Activated T-cell treated with anti-CD3 and anti-CD28 coated beads, Interleukin-2, amount 50 U/mL, for 24 hours (primary cell): ENCODE measurements around the gene ASB15.

ENCODE experiments used
- DNase-seq: peaks from one replicate; pipeline ENCODE4 v3.0.0-alpha.2; 2020
- H3K27ac Mint-ChIP-seq: 2 replicates; pipeline ENCODE4 v1.8.0; 2020; ENCODE audit warnings: mild to moderate bottlenecking, mixed read lengths
- H3K27me3 Mint-ChIP-seq: 2 replicates; pipeline ENCODE4 v1.8.0; 2020; ENCODE audit warnings: mixed read lengths
- H3K36me3 Mint-ChIP-seq: 2 replicates; pipeline ENCODE4 v1.8.0; 2020; ENCODE audit warnings: low read depth, mixed read lengths
- H3K4me1 Mint-ChIP-seq: 2 replicates; pipeline ENCODE4 v1.8.0; 2020; ENCODE audit warnings: low read depth, mixed read lengths
- H3K4me3 Mint-ChIP-seq: 2 replicates; pipeline ENCODE4 v1.8.0; 2020; ENCODE audit warnings: mild to moderate bottlenecking, moderate library complexity, mixed read lengths
- H3K9me3 Mint-ChIP-seq: 2 replicates; pipeline ENCODE4 v1.8.0; 2020; ENCODE audit warnings: mixed read lengths

Gene ASB15

DNA sequence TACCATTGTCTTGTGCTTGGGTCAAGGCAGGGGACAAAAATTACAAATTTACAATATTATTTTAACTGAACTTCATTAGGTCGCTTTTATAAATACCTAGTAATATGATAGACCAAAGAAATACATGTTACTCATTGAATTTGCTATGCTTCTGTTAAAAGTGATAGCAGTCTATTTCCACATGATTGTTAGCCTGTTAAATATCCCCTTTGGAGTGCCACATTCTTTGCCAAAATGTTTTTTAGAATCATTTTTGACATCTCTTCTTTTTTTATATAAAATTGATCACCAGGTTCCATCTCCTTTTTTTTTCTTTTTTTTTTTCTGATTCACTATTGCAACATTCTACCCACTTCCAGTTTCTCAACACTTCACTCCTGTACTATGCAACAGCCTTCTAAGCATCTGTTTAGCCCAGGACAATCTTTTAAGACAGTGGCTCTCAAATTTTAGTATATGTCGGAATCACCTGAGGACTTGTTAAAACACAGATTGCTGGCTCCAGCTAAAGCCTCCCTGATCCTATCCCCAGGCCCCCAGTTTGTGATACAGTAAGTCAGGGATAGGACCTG, 27.6 kb upstream of the ASB15 start:
- peaks cover 10% of the 10 kb centered on the region for H3K27me3 Mint-ChIP-seq
- H3K9me3 Mint-ChIP-seq = no peaks in the 10 kb centered on the region
- H3K36me3 Mint-ChIP-seq = no peaks in the 10 kb centered on the region
- H3K4me3 Mint-ChIP-seq = no peak overlapping the region
- no peak overlapping the region for H3K27ac Mint-ChIP-seq
- DNase-seq = no peak
- no peaks in the 10 kb centered on the region for H3K4me1 Mint-ChIP-seq

GRCh38 chr7:123579416-123579815, 22.2 kb upstream of the ASB15 start:
- Mint-ChIP-seq H3K9me3 (no peaks in the 10 kb centered on the region), H3K36me3 (no peaks in the 10 kb centered on the region), H3K27ac (no peak overlapping the region), H3K27me3 (peaks cover 28% of the 10 kb centered on the region), H3K4me1 (no peaks in the 10 kb centered on the region), H3K4me3 (no peak overlapping the region)
- DNase-seq = no peak

GRCh38 chr7:123580406-123581161, 21.0 kb upstream of the ASB15 start:
- Mint-ChIP-seq H3K27me3 (peaks cover 24% of the 10 kb centered on the region), H3K4me3 (no peak overlapping the region), H3K27ac (no peak overlapping the region), H3K36me3 (no peaks in the 10 kb centered on the region), H3K4me1 (no peaks in the 10 kb centered on the region), H3K9me3 (no peaks in the 10 kb centered on the region)
- DNase-seq = no peak

DNA sequence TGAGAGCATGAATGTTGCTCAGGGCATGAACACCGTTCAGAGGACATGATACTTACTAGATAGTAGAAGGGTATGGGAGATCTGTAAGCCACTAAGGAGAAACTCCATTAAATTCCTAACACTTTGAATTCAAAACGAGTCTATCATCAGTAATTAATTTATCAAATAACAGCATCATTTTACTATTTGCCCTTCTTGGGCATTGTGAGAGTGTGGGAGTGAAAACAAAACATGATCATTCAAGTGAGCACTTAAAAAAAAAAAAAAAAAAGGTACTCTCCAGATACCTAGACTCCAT, 20.5 kb upstream of the ASB15 start:
- Mint-ChIP-seq H3K9me3 (no peaks in the 10 kb centered on the region), H3K36me3 (no peaks in the 10 kb centered on the region), H3K27me3 (peaks cover 24% of the 10 kb centered on the region), H3K27ac (no peak overlapping the region), H3K4me1 (no peaks in the 10 kb centered on the region), H3K4me3 (no peak overlapping the region)
- no peak for DNase-seq

GRCh38 chr7:123583821-123584220, 17.8 kb upstream of the ASB15 start:
- no peak overlapping the region for H3K4me3 Mint-ChIP-seq
- no peaks in the 10 kb centered on the region for H3K9me3 Mint-ChIP-seq
- peaks cover 25% of the 10 kb centered on the region for H3K27me3 Mint-ChIP-seq
- H3K36me3 Mint-ChIP-seq = no peaks in the 10 kb centered on the region
- no peak for DNase-seq
- H3K27ac Mint-ChIP-seq = no peak overlapping the region
- no peaks in the 10 kb centered on the region for H3K4me1 Mint-ChIP-seq

DNA sequence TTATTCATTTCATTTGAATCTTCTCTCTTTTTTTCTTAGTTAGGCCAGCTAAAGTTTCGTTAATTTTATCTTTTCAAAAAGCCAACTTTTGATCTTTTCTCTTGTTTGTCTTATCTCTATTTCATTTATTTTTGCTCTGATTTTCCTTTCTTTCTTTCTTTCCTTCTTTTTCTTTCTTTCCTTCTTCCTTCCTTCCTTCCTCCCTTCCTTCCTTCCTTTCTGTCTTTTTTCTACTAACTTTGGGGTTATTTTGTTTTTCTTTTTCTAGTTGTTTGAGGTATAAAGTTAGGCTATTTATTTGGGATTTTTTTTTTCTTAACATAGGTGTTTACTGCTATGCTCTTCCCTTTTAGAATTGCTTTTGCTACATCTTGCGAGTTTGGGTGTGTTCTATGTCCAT, 13.2 kb upstream of the ASB15 start:
- Mint-ChIP-seq H3K4me1 (no peaks in the 10 kb centered on the region), H3K27me3 (peaks cover 42% of the 10 kb centered on the region), H3K27ac (no peak overlapping the region), H3K4me3 (no peak overlapping the region), H3K36me3 (no peaks in the 10 kb centered on the region), H3K9me3 (no peaks in the 10 kb centered on the region)
- no peak for DNase-seq

DNA sequence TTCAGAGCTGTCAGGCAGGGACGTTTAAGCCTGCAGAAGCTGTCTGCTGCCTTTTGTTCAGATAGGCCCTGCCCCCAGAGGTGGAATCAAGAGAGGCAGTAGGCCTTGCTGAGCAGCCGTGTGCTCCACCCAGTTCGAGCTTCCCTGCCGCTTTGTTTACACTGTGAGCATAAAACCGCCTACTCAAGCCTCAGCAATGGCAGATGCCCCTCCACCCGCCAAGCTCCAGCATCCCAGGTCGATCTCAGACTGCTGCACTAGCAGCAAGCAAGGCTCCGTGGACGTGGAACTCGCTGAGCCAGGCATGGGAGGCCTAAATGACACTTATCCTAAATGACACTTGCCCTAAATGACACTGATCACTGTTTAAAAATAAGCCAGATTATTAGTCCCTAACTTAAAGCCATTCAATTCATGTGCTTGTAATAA, 6.8 kb upstream of the ASB15 start:
- H3K4me1 Mint-ChIP-seq = no peaks in the 10 kb centered on the region
- H3K27me3 Mint-ChIP-seq = peaks cover 58% of the 10 kb centered on the region

DNA sequence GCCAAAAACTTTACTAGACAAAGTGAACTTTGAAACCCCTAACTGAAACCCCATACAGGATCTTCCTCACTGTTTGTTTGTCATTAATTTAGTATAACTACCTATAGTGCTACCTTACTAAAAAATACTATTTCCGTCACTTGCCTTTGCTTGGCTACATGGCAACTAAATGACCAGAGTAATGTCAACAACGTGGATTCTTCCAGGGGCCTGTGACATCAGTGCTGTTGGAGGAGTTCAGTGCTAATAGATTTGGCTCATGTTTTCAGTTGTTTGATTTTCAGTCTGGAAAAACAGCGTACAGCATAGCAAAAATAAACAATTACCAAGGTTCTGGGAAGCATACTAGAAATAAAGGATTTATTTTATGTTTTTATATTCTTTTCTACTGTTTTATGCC, 3.0 kb upstream of the ASB15 start:
- Mint-ChIP-seq H3K9me3 (no peaks in the 10 kb centered on the region), H3K27ac (no peak overlapping the region), H3K4me1 (no peaks in the 10 kb centered on the region), H3K36me3 (no peaks in the 10 kb centered on the region), H3K4me3 (no peak overlapping the region), H3K27me3 (peaks cover 28% of the 10 kb centered on the region)
- no peak for DNase-seq

More for the DNA sequence above, 6.8 kb upstream of the ASB15 start:
- Mint-ChIP-seq H3K36me3 (no peaks in the 10 kb centered on the region), H3K27ac (no peak overlapping the region), H3K9me3 (no peaks in the 10 kb centered on the region), H3K4me3 (no peak overlapping the region)
- no peak for DNase-seq

GRCh38 chr7:123599766-123600165, 1.9 kb upstream of the ASB15 start:
- Mint-ChIP-seq H3K4me1 (no peaks in the 10 kb centered on the region), H3K4me3 (no peak overlapping the region), H3K36me3 (no peaks in the 10 kb centered on the region), H3K27me3 (peaks cover 22% of the 10 kb centered on the region), H3K27ac (no peak overlapping the region), H3K9me3 (no peaks in the 10 kb centered on the region)
- no peak for DNase-seq

DNA sequence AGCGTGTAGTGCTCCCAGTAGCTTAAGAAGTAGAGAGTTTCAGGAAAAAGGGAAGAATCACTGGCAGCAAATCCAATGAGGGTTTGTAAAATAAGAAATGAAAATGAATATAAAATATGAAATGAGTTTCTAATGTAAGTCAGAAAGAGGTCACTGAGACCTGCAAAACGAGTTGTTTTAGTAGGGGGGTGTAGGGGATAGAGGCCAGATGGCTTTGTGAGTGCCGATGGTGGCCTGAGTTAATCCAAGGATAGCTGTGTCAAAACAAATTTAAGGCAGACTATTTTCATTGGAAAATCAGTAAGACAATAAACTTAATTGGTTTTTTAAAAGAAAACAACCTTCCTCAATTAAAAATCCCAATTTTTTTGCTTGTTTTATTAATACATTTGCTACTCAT, 745 bp upstream of the ASB15 start:
- Mint-ChIP-seq H3K4me1 (no peaks in the 10 kb centered on the region), H3K27ac (no peak overlapping the region), H3K4me3 (no peak overlapping the region), H3K27me3 (peaks cover 13% of the 10 kb centered on the region), H3K36me3 (no peaks in the 10 kb centered on the region), H3K9me3 (no peaks in the 10 kb centered on the region)
- DNase-seq = no peak

GRCh38 chr7:123602648-123603047, 1.0 kb downstream of the ASB15 start:
- Mint-ChIP-seq H3K4me1 (no peaks in the 10 kb centered on the region), H3K4me3 (no peak overlapping the region), H3K36me3 (no peaks in the 10 kb centered on the region), H3K27me3 (peaks cover 13% of the 10 kb centered on the region), H3K9me3 (no peaks in the 10 kb centered on the region), H3K27ac (no peak overlapping the region)
- no peak for DNase-seq

- no peak for DNase-seq
- H3K9me3 Mint-ChIP-seq = no peaks in the 10 kb centered on the region
- H3K4me3 Mint-ChIP-seq = no peak overlapping the region
- peaks cover 9% of the 10 kb centered on the region for H3K27me3 Mint-ChIP-seq
- no peaks in the 10 kb centered on the region for H3K36me3 Mint-ChIP-seq
- H3K27ac Mint-ChIP-seq = no peak overlapping the region
- no peaks in the 10 kb centered on the region for H3K4me1 Mint-ChIP-seq
Measured at GRCh38 chr7:123604739-123605138, 3.1 kb downstream of the ASB15 start.

DNA sequence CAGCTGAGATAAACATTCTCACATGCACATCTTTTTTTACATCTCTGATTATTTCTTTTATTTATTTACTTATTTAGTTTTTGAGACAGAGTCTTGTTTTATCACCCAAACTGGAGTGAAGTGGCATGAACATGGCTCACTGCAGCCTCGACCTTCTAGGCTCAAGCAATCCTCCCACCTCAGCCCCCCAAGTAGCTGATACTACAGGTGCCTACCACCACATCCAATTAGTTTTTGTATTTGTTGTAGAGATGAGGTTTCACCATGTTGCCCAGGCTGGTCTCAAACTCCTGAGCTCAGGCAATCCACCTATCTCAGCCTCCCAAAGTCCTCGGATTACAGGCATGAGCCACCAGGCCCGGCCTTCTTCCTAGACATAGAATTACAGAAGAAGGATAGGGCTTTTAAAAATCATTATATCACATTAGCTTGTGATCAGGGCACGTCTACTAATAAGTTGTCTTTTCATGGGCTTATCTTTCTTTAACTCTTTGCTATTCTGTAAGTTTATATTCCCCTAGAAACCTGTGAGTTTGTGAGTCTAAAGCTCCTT, 5.9 kb downstream of the ASB15 start:
- H3K4me3 Mint-ChIP-seq = no peak overlapping the region
- DNase-seq = no peak
- H3K9me3 Mint-ChIP-seq = no peaks in the 10 kb centered on the region
- H3K4me1 Mint-ChIP-seq = no peaks in the 10 kb centered on the region
- H3K27ac Mint-ChIP-seq = no peak overlapping the region
- no peaks in the 10 kb centered on the region for H3K36me3 Mint-ChIP-seq
- peaks cover 15% of the 10 kb centered on the region for H3K27me3 Mint-ChIP-seq

DNA sequence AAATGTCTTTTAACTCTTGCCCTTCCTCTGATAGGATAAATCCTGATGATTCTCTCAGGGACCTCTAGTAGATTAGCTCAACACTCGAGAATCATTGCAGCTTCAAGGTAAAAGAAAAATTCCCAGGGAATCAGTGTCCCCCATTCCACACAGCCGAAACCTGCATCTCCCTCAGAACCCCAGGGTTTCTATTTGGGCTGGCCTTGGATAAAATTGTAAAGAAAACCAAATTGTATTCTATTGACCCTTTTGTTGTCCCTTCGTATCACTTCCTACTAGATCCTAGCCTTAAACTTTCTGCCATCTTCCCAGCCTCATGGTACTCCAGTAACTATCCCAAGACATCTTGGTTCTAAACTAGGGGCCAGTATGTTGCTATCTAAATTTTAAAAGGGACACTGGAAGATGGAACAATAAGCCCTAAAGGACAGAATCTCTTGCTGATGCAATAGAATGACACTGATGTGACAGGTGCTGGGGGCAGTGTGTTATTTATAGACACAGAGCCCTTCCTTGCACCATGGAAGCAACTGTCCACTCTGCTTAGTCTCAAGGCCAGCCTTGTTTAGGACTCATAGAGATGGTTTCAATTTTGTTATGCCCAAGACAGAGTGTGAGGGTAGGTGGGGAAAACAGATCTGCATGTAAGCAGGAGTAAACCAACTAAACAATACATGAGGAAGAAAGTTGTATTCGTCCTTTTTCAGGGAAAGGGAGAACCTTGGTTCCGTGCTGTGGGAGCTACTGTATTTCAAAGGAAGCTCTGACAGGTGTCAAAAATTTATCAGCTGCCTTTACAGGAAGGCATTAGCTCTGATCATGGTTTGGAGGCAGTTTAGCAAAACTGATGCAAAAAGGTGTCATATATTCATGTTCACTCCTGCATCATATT, 7.6 kb downstream of the ASB15 start:
- DNase-seq = no peak
- no peaks in the 10 kb centered on the region for H3K9me3 Mint-ChIP-seq
- peaks cover 16% of the 10 kb centered on the region for H3K27me3 Mint-ChIP-seq
- H3K27ac Mint-ChIP-seq = no peak overlapping the region
- H3K4me1 Mint-ChIP-seq = no peaks in the 10 kb centered on the region
- no peaks in the 10 kb centered on the region for H3K36me3 Mint-ChIP-seq
- no peak overlapping the region for H3K4me3 Mint-ChIP-seq

- no peak overlapping the region for H3K4me3 Mint-ChIP-seq
- H3K36me3 Mint-ChIP-seq = no peaks in the 10 kb centered on the region
- DNase-seq = no peak
- H3K4me1 Mint-ChIP-seq = no peaks in the 10 kb centered on the region
- no peaks in the 10 kb centered on the region for H3K9me3 Mint-ChIP-seq
- no peak overlapping the region for H3K27ac Mint-ChIP-seq
- H3K27me3 Mint-ChIP-seq = peaks cover 16% of the 10 kb centered on the region
Measured at GRCh38 chr7:123609883-123610239, 8.2 kb downstream of the ASB15 start.
